ENCODE results near the gene CDADC1.

The CDADC1 gene

GRCh38 chr13:49303533-49304252 is 56.0 kb downstream of the CDADC1 start:
- no peak overlapping the region for H3K4me3 ChIP-seq (replicated peaks in 1 of 2; ENCODE audit: low read depth in 2 of 2, low read length in 2 of 2)
- TF ChIP-seq CTCF (IDR thresholded peaks at IDR 0.05; ENCODE audit: low read depth, low read length), result no peak
- DNase-seq (ENCODE audit: low read depth in 2 of 2), result no peak

- no peak overlapping the region for H3K4me3 ChIP-seq (replicated peaks in 1 of 2; ENCODE audit: low read depth in 2 of 2, low read length in 2 of 2)
Measured at GRCh38 chr13:49304356-49304755, 56.6 kb downstream of the CDADC1 start.

GRCh38 chr13:49304763-49305700 is 57.3 kb downstream of the CDADC1 start:
- no peak for TF ChIP-seq CTCF (IDR thresholded peaks at IDR 0.05; ENCODE audit: low read depth, low read length)
- no peak for DNase-seq (ENCODE audit: low read depth in 2 of 2)
- H3K4me3 ChIP-seq (replicated peaks in 1 of 2; ENCODE audit: low read depth in 2 of 2, low read length in 2 of 2), result no peak overlapping the region

More at GRCh38 chr13:49304356-49304755, 56.6 kb downstream of the CDADC1 start:
- TF ChIP-seq CTCF (IDR thresholded peaks at IDR 0.05; ENCODE audit: low read depth, low read length), result no peak
- DNase-seq (ENCODE audit: low read depth in 2 of 2), result no peak

- DNase-seq (ENCODE audit: low read depth in 2 of 2), result no peak
Measured at GRCh38 chr13:49305792-49306425, 58.2 kb downstream of the CDADC1 start.

GRCh38 chr13:49307365-49307764 is 59.6 kb downstream of the CDADC1 start:
- H3K4me3 ChIP-seq (replicated peaks in 1 of 2; ENCODE audit: low read depth in 2 of 2, low read length in 2 of 2), result no peak overlapping the region
- TF ChIP-seq CTCF (IDR thresholded peaks at IDR 0.05; ENCODE audit: low read depth, low read length), result no peak
- DNase-seq (ENCODE audit: low read depth in 2 of 2), result peak in 1 of 2 donors; percentile 5

More at GRCh38 chr13:49305792-49306425, 58.2 kb downstream of the CDADC1 start:
- no peak for TF ChIP-seq CTCF (IDR thresholded peaks at IDR 0.05; ENCODE audit: low read depth, low read length)
- H3K4me3 ChIP-seq (replicated peaks in 1 of 2; ENCODE audit: low read depth in 2 of 2, low read length in 2 of 2), result no peak overlapping the region

GRCh38 chr13:49308097-49308875 is 60.6 kb downstream of the CDADC1 start:
- no peak overlapping the region for H3K4me3 ChIP-seq (replicated peaks in 1 of 2; ENCODE audit: low read depth in 2 of 2, low read length in 2 of 2)
- no peak for TF ChIP-seq CTCF (IDR thresholded peaks at IDR 0.05; ENCODE audit: low read depth, low read length)
- peak; percentile 71 to 89 for DNase-seq (ENCODE audit: low read depth in 2 of 2)

Data from cardiac fibroblast (primary cell).